ENCODE measurements around the gene PLCB4.
A peak's percentile ranks its signal among the peaks of the same experiment; 100 is the strongest.

The PLCB4 gene

DNA sequence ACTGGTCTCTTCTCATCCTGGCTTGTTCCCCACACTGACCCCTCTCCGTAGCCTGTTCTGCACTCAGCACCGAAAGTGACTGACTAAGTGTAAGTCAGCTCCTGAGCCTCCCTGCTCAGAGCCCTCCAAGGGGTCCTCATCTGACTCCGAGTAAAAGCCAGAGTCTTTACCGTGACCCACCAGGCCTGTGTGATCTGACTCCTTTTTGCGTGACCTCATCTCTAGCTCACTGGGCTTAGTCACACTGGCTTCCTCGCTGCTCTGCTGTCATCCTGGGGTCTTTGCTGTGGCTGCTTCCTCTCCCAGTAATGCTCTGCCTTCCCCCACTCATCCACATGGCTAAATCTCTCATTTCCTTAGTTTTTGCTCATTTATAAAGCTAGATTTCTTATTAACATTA lies 116.6 kb downstream of the PLCB4 start:
- peak; percentile 79 for DNase-seq

DNA sequence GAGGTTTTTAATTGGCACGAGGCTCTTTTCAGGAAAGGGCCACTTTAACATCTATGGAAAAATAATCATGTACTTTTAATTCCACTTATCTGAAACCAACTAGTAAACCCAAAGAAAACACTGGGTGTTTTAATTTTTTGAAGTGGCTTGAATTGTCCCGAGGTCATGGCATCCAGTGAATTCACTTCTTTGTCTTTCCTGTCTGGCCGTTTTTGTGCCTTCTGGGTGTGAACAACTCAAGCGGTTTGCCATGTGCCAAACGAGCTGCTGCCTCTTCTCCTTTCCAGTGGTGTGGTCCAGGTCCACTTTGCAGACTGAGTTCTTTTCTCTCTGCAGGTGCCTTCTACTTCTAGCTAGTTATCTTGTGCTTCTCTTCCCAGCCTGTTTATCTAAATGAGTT lies 117.5 kb downstream of the PLCB4 start:
- no peak for DNase-seq

DNA sequence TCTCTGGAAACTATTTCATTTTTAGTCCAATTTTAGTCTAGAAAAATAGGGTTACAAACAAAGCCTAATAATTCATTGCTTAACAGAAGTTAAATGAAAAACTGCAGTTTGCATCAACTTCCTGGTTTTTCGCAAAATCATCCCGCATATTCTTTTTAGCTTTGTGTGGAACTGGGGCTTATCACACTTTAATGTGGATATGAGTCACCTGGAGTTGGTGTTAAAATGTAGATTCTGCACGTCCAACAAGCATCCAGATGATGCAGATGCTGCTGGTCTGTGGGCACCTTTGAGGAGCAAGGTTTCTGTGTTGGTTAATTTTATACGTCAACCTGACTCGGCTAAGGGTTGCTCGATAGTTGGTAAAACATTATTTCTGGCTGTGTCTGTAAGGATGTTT lies 126.1 kb downstream of the PLCB4 start:
- no peak for DNase-seq

DNA sequence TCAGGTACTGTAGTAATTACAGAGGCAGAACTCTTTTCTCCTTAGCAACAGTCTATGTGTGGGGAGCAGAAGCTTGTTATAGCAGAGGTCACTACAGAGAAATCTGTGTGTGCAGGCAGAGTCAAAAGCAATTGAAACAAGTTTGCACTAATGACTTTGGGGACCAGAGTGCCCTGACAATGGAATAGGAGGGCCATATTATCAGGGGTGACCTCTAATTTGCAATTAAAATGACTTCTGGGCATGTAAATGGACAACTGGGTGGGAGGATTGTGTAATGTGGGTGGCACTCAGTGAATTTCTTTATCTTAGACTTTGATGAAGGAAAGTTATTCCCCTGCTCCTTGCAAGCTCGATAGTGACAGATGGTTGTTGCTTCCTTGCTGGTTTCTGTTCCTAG lies 127.2 kb downstream of the PLCB4 start:
- DNase-seq, result no peak

DNA sequence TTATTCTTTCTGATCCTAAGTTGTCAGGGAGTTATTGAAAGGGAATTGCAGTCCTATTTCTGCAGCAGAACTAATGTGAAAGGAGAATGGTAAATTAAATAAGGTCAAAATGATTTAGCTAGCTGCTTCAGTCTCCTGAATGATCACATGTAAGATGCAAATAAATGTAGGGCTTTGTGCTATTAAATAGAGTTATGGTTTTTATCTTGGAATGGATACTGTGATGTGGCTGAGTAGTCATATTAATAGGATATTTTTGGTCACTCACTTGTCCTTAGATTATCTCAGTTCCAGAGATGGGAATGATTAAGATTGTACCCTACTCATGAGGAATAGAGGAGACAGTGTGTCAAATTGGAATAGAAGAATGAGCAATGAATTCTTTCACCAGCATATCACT lies 129.6 kb downstream of the PLCB4 start:
- DNase-seq, result no peak

DNA sequence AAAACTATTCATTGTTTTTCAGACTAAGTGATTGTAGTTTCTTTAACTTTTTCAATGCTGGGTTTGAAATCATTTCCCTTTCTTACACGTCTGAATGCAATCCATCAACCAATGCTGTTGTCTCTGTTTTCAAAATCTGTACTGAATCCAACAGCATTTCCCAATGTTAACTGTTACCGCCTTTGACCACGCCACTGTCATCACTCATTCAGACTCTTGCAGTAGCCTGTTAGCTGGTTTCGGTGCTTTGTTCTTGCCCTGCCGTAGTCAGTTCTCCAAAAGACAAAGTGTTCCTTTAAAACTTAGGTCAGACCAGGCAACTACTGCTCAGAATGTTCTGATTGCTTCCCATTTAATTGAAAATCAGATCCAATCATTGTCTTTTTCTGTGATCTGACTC lies 131.3 kb downstream of the PLCB4 start:
- no peak for DNase-seq

DNA sequence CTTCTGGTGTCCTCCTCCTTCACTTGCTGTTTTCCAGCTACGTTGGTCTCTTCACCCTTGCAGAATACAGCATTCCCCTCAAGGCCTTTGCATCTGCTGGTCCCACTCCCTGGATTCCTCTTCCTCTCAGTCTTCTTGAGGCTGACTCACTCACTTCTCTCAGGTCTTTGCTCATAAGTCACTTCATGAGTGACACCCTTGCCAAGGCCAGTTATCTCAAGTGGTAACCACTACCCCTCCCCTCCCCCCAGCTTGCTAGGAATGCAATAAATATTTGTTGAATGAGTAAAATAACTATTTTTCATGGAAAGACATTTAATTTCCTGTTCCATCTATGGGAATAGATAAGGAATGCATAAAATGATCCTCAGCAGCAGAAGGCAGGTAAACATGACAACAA lies 131.7 kb downstream of the PLCB4 start:
- peak; percentile 70 for DNase-seq

DNA sequence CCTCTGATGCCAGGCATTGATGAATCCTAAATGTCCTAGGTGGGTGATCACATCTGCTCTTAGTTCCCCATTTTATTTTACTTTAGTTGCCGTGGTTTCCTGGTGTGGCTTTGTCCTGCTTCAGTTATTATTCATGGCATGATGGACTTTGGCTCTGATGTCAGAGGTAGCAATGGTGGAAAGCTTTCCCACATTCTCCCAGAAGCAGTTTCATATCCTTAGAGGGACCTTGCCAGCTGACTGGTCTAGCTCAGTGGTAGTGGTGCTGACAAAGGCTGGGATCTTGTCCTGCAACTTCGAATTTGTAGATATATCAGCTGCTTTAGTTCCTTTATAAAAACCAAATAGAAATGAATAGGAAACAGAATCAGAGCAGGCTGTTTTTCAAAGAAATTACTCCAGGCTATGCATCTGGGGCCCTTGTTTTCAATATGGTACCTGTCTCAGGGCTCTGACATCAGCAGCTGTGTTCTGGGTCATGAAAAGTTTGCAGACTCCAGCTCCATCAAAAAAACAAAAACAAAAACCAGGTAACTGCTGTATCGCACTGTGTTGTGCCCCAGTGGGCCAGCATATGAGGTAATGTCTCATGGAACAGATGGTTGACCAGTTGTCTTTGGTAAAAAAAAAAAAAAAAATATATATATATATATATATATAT lies 133.7 kb downstream of the PLCB4 start:
- DNase-seq, result no peak

DNA sequence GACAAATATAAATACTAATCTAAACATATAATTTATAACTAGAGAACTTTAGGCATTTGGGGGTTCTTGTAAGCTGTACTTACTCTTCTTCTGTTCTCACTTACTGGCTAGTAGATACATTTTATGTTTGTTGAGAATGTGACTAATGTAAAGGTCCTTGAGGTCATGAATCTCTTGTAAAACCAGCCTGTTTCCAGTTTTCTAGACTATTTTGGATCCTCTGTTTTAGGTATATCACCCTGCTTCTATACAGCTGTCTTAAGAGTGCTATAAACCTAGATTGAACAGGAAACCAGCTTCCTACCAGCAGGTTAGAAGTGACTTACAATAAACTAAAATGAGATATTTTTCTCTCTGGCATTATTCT lies 134.2 kb downstream of the PLCB4 start:
- no peak for DNase-seq

DNA sequence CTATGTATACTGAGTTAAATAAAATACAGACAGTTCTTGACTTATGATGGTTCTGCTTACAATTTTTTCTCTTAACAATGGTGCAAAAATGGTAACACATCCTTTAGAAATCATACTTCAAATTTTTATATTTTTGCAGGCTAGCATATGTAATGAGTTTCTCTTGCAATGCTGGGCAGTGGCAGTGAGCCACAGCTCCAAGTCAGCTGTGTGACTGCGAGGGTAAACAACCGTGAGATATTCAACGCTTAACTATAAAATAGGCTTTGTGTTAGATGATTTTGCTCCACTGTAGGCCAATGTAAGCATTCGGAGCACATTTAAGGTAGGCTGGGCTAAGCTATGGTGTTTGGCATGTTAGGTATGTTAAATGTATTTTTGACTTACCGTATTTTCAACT lies 136.1 kb downstream of the PLCB4 start:
- DNase-seq, result no peak

DNA sequence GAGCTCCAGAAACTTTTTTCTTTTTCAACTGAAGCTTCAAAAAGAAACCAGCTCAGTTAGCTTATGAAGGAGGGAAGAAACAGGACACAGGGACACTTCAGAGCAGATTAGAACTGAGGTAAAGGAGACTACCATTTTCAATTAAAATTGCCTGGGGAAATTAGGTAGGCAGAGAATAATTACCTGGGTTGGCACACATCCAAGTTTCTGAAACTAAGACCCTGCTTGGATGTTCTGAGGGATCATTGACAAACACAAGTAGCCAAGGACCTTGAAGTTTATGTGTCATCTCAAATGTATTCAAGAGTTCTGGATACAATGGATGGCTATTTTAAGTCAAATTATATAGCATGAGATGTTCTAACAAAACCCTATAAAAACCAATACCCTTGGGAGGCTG lies 137.6 kb downstream of the PLCB4 start:
- no peak for DNase-seq

DNA sequence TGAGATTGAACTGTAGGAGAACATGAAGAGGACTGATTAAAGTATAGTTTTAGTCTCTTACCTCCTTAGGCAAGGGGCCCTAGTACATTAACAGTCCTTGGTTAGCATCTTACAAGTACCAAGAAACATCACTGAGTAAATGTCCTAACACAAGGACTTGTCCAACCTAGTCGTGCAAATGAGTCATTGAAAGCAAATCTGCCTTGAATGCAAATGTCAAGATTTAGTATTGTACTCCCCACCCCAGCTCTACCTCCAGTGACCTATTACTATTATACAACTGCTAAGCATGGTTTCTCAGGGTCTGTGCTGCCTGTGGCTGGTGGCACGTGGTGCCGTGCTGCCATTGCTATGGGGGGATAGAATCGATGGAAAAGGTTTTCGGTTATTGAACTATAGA lies 138.4 kb downstream of the PLCB4 start:
- DNase-seq, result no peak

DNA sequence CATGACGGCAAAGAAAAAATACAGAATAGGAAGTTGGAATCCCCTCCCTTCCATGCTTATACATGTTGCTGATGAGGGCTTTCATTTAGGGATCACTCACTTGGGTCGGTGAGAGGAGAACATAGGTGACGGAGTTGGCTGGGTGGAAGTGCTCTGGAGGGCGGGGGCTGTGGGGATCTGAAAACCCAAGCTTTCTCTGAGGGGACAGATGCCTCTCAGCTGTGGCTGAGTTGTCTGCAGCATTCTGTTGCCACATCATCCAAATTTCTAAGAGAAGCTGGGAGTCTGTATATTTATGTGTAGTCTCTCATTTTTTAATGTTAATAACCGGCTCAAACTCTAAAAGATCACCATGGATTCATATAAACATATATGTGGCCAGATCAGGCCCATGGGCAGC lies 141.5 kb downstream of the PLCB4 start:
- DNase-seq, result no peak

DNA sequence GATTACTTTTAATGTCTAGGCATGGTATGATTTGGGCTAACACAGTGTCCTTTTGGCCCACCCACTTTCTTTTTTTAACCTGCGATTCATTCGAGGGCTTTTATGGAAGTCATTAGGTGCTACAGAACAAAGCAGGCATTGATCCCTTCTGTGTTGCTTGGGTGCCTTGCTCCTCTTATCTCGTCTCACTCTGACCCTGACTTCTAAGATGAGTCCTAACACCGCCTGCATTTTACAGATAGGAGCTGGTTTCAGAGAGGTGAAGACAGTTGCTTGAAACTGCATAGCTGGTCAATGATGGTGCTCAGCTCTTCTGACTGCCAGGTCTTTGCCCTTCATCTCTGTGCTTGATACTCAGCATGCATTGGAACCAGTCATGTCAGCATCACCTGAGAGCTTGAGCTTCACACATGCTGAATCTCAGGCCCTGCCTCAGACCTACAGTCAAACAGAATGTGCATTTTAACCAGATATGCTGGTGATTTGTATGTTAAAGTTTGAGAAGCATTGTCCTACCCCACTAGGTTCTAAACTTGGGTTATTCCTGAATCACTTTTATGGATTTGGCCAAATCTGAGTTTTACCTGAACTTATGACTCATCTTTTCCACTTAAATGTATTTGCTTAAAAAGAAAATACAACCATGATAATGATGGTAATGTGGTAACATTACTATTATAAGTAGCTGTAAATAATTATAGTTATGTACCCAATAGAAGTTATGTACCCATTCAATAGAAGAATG lies 142.3 kb downstream of the PLCB4 start:
- peak; percentile 66 for DNase-seq

DNA sequence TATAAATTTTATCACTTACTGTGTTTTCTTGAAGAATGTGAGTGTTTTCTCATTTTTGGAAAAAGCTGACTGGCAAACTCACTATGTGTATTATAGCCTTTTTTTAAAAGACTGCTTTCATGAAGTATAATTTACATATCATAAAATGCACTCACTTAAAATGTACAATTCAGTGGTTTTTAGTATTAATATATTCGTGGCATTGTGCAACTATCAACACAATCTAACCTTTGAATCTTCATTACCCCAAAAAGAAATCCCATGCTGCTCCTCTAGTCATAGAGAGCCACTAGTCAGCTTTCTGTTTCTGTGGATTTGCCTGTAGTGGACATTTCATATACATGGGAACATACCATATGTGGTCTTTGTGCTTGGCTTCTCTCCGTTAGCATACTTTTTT lies 143.8 kb downstream of the PLCB4 start:
- DNase-seq, result no peak

DNA sequence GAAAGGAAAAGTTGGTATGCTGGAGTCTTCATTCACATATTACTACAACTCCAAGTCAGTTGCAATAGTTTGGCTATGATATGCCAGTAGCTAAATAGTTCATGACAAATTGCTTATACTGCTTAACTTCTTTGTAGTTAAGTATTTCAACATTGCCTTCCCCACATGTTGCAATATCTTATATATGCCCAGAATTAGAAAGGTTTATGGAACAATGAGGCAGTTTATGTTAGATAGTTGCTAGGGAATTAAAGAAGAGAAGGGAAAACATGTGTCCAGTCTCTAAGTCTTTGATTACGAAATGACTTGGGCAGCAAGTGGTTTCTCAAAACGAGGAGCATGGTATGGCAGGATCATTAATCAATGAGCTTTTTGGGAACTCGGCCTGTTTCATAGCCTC lies 145.8 kb downstream of the PLCB4 start:
- DNase-seq, result no peak

DNA sequence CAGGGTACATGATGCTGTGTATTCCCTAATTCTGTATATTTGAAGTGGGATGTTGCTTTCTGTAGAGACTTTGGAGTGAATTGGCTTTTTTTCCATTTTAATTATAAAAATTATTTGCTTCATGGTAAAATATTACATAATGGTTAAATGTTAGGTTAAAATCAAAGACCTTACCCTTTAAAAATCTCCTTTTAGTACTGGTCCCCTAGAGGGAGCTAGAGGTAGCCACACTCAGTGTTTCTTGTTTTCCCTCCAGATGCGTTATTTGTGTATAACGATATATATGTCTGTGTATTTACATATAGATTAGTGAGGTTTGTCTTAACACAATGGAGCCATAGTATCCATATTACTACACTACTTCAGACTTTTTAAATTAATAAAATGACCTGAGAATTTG lies 146.7 kb downstream of the PLCB4 start:
- no peak for DNase-seq

DNA sequence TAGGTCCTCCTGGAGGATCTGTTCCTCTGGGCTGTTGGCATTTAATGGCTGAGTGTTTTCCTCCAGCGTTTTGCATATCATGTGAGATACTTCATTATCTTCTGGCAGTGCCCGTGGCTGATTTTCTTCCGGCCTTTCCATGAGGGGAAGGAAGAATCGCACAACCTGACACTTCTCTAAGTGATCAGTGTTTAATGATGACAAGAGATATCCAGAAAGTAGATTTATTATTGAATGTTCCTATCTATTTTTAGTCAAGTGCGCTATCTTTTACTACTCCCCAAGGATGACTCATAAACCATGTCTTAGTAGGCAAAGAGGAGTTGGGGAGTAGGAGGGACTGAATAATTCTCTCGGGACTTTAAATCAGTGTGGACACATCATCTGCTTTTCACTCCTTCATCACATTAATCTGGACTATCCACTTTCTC lies 149.7 kb downstream of the PLCB4 start:
- no peak for DNase-seq

DNA sequence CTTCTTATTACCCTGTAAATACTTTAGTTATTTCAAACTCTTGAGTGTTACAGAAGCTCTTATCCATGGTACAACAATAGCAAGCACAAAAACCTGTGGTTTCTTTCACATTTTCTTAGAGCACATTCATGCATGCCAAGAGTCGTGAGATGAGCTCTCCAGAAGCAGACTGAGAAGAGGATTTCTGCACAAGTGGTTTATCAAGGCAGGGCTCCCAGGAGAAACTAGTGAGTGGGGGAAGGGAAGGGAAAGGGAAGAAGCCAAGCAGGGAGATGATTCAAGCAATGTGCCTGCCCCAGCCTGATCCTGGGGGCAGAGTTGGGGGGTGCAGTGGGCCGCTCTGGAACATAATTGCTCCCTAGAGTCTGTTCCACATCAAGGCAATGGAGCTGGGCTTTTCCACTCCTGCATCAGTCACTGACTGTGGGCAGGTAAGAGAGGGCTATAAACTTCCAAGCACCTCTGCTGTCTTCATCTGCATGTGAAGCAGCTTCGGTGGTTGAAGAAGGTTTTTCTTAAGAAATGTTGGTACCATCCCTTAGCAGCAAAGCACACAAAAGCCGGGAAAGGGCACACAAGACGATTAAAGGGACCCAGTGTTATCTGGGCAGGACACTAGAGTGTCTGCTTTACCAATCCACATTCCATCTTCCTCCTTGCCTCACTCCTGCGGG lies 152.1 kb downstream of the PLCB4 start:
- peak; percentile 63 for DNase-seq

DNA sequence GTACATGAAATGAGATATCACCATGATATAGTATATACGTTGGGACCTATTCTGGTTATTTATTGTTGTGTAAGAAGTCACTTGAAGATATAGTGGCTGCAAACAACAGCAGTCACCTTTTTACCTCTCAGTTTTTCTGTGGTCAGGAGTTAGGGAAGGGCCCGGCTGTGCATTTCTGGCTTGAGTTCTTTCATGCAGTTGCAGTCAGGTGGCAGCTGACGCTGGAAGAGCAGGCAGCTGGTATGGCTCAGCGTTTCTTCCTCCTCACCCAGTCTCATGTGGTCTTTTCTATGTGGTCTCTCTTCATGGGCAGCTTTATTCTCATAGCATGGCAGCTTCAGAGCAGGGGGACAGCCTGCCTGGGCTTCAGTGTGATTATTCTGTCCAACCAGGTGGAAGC lies 154.4 kb downstream of the PLCB4 start:
- no peak for DNase-seq

DNA sequence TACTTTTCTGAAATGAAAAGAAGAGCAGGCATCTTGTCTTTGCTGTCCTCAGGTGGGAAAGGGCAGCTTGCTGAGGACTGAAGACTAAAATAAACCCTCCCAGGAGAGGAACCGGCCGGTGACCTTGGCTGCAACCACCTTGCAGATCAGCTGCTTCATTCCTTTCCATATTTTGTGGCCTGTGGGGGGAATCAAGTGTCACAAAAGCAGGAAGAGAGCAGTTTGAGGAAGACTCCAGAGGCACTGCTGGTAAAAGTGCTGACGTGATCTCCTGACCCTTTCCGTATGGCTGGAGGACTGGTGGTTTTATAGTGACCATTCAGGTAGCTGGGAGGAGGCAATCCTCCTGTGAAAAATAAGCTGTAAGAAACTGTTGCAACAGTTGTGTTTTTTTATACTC lies 157.0 kb downstream of the PLCB4 start:
- DNase-seq, result no peak

DNA sequence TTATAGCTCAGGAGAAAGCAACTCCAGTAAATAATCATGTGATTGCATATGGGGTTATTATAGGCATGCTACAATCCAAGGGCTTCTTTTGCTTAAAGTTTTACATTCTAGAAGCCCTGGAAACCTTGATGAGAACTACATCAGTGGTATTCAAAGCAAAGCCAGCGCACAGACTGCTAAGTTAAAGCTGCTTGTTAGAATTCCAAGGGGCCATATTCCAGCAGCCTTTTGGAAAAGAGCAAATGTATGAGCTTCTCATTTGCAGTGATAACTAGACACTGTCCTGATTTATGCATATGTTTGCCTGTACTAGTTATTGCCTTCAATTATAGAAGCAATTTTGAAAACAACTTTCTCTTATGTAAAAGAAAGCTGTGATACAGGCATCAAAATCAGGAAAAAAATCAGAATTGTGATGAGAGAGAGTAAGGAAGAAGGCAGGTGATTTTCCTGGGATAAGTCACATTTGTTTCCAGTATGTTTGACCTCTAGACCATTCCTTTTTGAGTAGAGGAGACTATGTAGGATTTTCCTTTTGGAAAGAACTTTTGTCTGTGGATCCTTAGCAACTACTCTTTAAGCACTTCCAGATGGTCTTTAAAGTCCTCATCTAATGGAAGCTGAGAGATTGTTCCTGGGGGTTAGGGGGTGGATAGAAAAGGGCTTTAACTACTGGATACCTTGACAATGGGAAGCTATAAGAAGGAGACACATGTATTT lies 159.2 kb downstream of the PLCB4 start:
- no peak for DNase-seq

DNA sequence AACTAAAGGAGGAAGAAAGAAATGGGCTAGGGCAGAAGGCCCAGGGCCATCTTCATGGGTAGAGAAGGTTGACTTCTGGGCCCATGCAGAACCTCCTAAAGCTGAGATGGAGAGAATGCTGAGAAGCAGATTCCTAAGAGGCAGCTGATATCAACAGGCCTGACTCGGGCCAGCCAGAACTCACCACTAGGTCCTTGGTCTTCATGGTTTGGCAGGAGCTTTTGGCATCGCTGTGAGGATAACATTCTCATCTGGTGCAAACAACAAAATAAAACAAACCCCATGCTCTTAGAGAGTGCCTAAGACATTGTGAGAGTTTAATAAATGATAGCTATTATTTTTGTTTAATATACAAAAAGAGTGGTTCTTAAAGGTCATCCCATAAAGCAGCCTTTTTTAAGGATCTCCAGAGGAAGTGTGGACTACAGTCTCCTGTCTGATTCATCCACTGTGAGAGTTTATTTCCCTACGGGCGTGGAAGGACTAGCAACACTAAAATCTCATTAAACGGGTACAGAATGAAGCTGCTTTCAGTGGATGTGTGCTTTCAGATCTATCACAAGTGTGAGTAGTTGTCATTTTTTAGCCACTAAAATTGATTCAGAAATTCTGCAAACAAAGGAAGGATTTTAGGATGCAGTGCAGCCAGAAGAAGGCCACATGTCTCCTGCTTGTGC lies 160.0 kb downstream of the PLCB4 start:
- no peak for DNase-seq

Data from islet precursor cell (in vitro differentiated cells).